ENCODE measurements around the gene C1orf174.

- TF ChIP-seq CTCF (IDR thresholded peaks at IDR 0.05; ENCODE audit: low read length) (no peak), EZH2 (optimal IDR thresholded peaks at IDR 0.05; ENCODE audit: low read depth, low read length) (no peak)
These were observed 16.7 kb downstream of the C1orf174 start for GRCh38 chr1:3883194-3883925.

Measured in MM.1S (cell line).